K562 (cell line): ENCODE data around the gene ITIH3. TPM values are rescaled to one million over a fixed set of nuclear protein-coding genes. Genes with fewer than 3 reads are reported as not detected.

Source experiments
- ATAC-seq: fragments of 200-7000 bp; cut with Tn5 transposase; 3 replicates; pipeline ENCODE4 v1.9.1; 2020; ENCODE audit warnings: moderate library complexity
- BruUV-seq: library from RNA; stranded (reverse); fragments of 400-500 nt; replicated peaks from 2 replicates; lab custom pipeline; 2021; lab: Mats Ljungman, UMichigan
- CTCF ChIA-PET: fragments of 300-600 bp; formaldehyde crosslinking; extraction: SDS; loops from one replicate; lab custom pipeline; 2021; ENCODE audit warnings: low intra/inter-chr PET ratio; lab: Yijun Ruan, JAX
- POLR2A ChIA-PET: fragments of 300-600, 350-650 bp; sonication (Branson Sonifier 250); formaldehyde crosslinking; extraction: SDS; loops from one replicate; lab custom pipeline; 2021; ENCODE audit warnings: antibody characterized with exemption, inconsistent platforms; lab: Yijun Ruan, JAX
- DNase-seq, 4 experiments: peaks; one replicate each; pipeline versions ENCODE4 v3.0.0 to v3.0.0-alpha.2; 2011 to 2018; ENCODE audit warnings: low spot score in 3 of 4, mixed read lengths in 3 of 4; ENCODE audit errors: extremely low read depth in 1 of 4
- FAIRE-seq: peaks from 2 replicates; lab custom pipeline; 2011; peaks lifted over from hg19 to GRCh38; lab: Jason Lieb, UNC
- H2AFZ ChIP-seq: 2 replicates; pipeline ENCODE4 v1.6.0; 2011; ENCODE audit warnings: low read depth, low read length, control low read depth, inconsistent platforms
- H3K27ac ChIP-seq: fragments of 200-600 bp; 3 replicates; pipeline ENCODE4 v1.8.0; 2011; ENCODE audit warnings: low read depth, mild to moderate bottlenecking, control low read depth, inconsistent platforms, low read length, moderate library complexity, mixed read lengths; ENCODE audit errors: extremely low read depth
- H3K27me3 ChIP-seq, 2 experiments: fragments of 300-600 bp in 1 of 2; 2 replicates in 1 of 2; 3 replicates in 1 of 2; pipeline versions ENCODE4 v1.6.0 to v1.8.0; 2011; ENCODE audit warnings: inconsistent platforms in 2 of 2, low read length in 2 of 2, mild to moderate bottlenecking in 1 of 2, mixed read lengths in 1 of 2, moderate library complexity in 1 of 2; ENCODE audit not compliant: control insufficient read depth in 2 of 2, insufficient read depth in 2 of 2
- H3K36me3 ChIP-seq: fragments of 300-600 bp; 3 replicates; pipeline ENCODE4 v1.8.0; 2011; ENCODE audit warnings: mild to moderate bottlenecking, low read length, inconsistent platforms; ENCODE audit not compliant: control insufficient read depth, insufficient read depth
- H3K4me1 ChIP-seq, 2 experiments: fragments of 200-600 bp in 1 of 2; replicated peaks in 1 of 2; 2 replicates in 1 of 2; 3 replicates in 1 of 2; pipeline versions ENCODE4 v1.5.1 to v1.8.0; 2011; ENCODE audit warnings: inconsistent platforms in 2 of 2, low read length in 2 of 2, mild to moderate bottlenecking in 1 of 2, mixed read lengths in 1 of 2, moderate library complexity in 1 of 2; ENCODE audit not compliant: control insufficient read depth in 2 of 2, insufficient read depth in 2 of 2
- H3K4me2 ChIP-seq: 2 replicates; pipeline ENCODE4 v1.6.1; 2011; ENCODE audit warnings: low read length, control low read depth, inconsistent platforms, mixed read lengths; ENCODE audit not compliant: insufficient read depth
- H3K4me3 ChIP-seq: fragments of 200-600 bp; sonication (generic), shearing (Covaris generic); 2 replicates; pipeline ENCODE4 v1.5.1; 2016; ENCODE audit warnings: control low read depth, inconsistent platforms
- H3K79me2 ChIP-seq: fragments of 200-600 bp; 3 replicates; pipeline ENCODE4 v1.8.0; 2011; ENCODE audit warnings: low read length, inconsistent platforms; ENCODE audit not compliant: control insufficient read depth, insufficient read depth
- H3K9ac ChIP-seq, 2 experiments: 2 replicates each; pipeline versions ENCODE4 v1.6.0 to v1.6.1; 2011; ENCODE audit warnings: low read depth in 2 of 2, low read length in 2 of 2, control low read depth in 1 of 2, inconsistent platforms in 1 of 2, mild to moderate bottlenecking in 1 of 2, mixed read lengths in 1 of 2; ENCODE audit not compliant: insufficient read depth in 1 of 2
- H3K9me1 ChIP-seq: one replicate; pipeline ENCODE4 v1.6.0; 2011; ENCODE audit warnings: inconsistent platforms, mild to moderate bottlenecking, low read length, moderate library complexity; ENCODE audit not compliant: control insufficient read depth, insufficient read depth
- H3K9me3 ChIP-seq: replicated peaks from 2 replicates; pipeline ENCODE4 v1.5.1; 2011; ENCODE audit warnings: low read depth, low read length, inconsistent platforms; ENCODE audit not compliant: control insufficient read depth, insufficient read depth
- H4K20me1 ChIP-seq: replicated peaks from 2 replicates; pipeline ENCODE4 v1.6.1; 2011; ENCODE audit warnings: low read length, inconsistent platforms, mixed read lengths; ENCODE audit not compliant: control insufficient read depth, insufficient read depth
- CBFB ChIP-seq: sonication (generic); formaldehyde crosslinking; IDR thresholded peaks from 2 replicates; pipeline ENCODE4 v1.4.0; 2020; ENCODE audit warnings: mild to moderate bottlenecking, missing genetic modification reagents
- TCF7L2 ChIP-seq: fragments of 150-350 bp; IDR thresholded peaks from 2 replicates; pipeline ENCODE4 v1.6.1; 2016; ENCODE audit warnings: low read depth, mild to moderate bottlenecking, low read length, moderate library complexity
- ZNF224 ChIP-seq: sonication (generic); formaldehyde crosslinking; IDR thresholded peaks from 2 replicates; pipeline ENCODE4 v1.8.0; 2022; ENCODE audit warnings: mild to moderate bottlenecking, missing genetic modification reagents
- whole genome bisulfite sequencing: fragments of 100-300 bp; shearing (Covaris generic); methylation state at CpG from one replicate; pipeline ENCODE4 v1.1.6; 2016; ENCODE audit warnings: low coverage, mixed read lengths; ENCODE audit not compliant: insufficient coverage; ENCODE audit errors: missing lambda C conversion rate; 5-methylcytosine and 5-hydroxymethylcytosine counted together
- in situ Hi-C: fragments of 300-500 bp; cut with MboI; formaldehyde crosslinking; loops from 4 replicates; pipeline ENCODE4 v1.15.0; 2018; ENCODE audit warnings: inconsistent platforms, mixed read lengths
- intact Hi-C: fragments of 100-400 bp; cut with micrococcal nuclease; formaldehyde crosslinking; loops from 2 replicates; pipeline ENCODE4 v1.14.2; 2022
- polyA plus RNA-seq, 8 experiments: library from polyadenylated mRNA; depleted of rRNA in 4 of 8; stranded (reverse) in 5 of 8; unstranded in 3 of 8; fragments of >200 nt; fragmentation: Nextera tagmentation in 2 of 8; fragmentation: Illumina TruSeq in 1 of 8; extraction: Ambion mirVana in 2 of 8; extraction: Trizol in 1 of 8; gene quantifications; 2 replicates each; pipeline versions ENCODE4 v1.2.1 to v1.2.3, GENCODE V29; 2011 to 2014; ENCODE audit warnings: inconsistent platforms in 1 of 8, missing spikeins in 1 of 8
- total RNA-seq, 7 experiments: library from RNA; depleted of rRNA in 6 of 7; stranded (reverse); fragments of >200 nt in 6 of 7; fragmentation: Illumina TruSeq in 2 of 7; extraction: Trizol in 2 of 7; gene quantifications; 2 replicates each; pipeline versions ENCODE4 v1.2.1 to v1.2.3, GENCODE V29; 2011 to 2021; ENCODE audit warnings: low replicate concordance in 1 of 7
- TF ChIP-seq, protein P1 (sequence below): sonication (generic); formaldehyde crosslinking; IDR thresholded peaks from 2 replicates; pipeline ENCODE4 v1.8.0; 2022; ENCODE audit warnings: mild to moderate bottlenecking, missing genetic modification reagents

Gene ITIH3
- total and polyA plus RNA-seq, 9 of the 15 experiments (the other 6 are each of a cell fraction or from before 2014, with no cell fraction given) = 0.07 to 0.35 TPM; not detected in 7

DNA sequence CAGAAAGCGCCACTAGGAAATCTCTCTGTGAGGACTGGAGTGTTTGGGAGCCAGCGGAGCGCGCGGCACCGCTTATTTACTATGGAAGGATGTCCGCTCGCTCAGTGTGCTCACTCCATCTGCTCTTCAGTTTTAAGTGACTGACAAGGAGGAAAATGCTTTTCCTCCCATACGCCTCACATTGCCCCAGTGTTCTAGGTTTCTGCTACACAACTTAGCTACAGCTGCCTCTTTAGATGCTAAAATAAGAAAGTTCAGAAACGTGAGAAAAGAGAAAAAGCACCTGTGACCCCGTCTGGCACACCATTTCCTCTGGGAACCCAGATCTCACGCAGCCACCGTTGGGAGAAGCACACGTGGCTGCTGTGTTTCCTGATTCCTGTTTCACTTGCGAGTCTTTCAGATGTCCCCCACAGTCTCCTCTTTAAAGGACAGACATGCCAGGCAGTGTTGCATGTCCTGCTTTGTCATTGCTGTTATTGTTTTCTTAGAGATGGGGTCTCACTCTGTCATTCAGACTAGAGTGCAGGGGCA is 51.9 kb downstream of the ITIH3 start (continued):
- no peak for TF ChIP-seq ZNF224 (CRISPR knock-in tag)

DNA sequence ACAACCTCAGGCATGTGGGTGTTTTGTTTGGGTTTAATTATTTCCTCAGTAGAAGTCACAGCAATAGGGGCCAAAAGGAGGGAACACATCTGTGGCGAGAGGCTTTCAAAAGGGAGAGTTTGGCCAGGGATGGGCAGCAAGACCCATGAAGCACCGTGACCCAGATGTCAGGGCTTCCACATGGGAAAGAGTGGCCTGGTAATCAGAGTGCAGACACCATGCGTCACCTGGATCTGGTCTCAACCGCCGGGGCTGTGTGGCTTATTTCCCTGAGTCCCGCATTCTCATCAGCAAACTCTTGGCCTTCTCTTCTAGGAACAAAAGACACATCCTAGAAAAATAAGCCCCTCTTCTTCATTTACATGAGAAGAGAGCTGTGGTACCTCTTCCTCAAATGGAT is 52.6 kb downstream of the ITIH3 start:
- Histone ChIP-seq H3K79me2 (no peaks in the 10 kb centered on the region), H3K4me3 (no peak overlapping the region), H2AFZ (no peak overlapping the region)
- POLR2A ChIA-PET = interaction anchor here (0.9 to 1.0 kb wide), 2 partner anchors 8 to 9 kb away, joined by 3 read pairs; no protein-coding TSS in a partner anchor
- DNase-seq = no peak
- CTCF ChIA-PET = no interaction called here
- TF ChIP-seq TCF7L2 = no peak
- TF ChIP-seq, all 486 proteins: peak for 0
- in situ Hi-C loops (loop anchor here (10.0 kb wide), 1 partner anchor 228 kb away; no protein-coding TSS in a partner anchor), intact Hi-C loops (no loop called here)
- no peak overlapping the region for H3K27ac ChIP-seq
- 65% methylated on average over 3 of the region's 6 CpGs for WGBS
- ATAC-seq = no peak
- H3K9me1 ChIP-seq = no peaks in the 10 kb centered on the region
- no peak for FAIRE-seq
- peaks cover 6% of the 10 kb centered on the region; the same call in 1 of the 3 replicates for H3K36me3 ChIP-seq
- no peak overlapping the region for H3K4me2 ChIP-seq
- H3K9ac ChIP-seq = no peak overlapping the region
- H3K27me3 ChIP-seq = no peaks in the 10 kb centered on the region
- 0 out of 2 replicates have a peak, but pooled peaks cover 7% of the 10 kb centered on the region for H4K20me1 ChIP-seq
- no peaks in the 10 kb centered on the region for H3K4me1 ChIP-seq
- no peaks in the 10 kb centered on the region for H3K9me3 ChIP-seq
- BruUV-seq = no TSS peak

DNA sequence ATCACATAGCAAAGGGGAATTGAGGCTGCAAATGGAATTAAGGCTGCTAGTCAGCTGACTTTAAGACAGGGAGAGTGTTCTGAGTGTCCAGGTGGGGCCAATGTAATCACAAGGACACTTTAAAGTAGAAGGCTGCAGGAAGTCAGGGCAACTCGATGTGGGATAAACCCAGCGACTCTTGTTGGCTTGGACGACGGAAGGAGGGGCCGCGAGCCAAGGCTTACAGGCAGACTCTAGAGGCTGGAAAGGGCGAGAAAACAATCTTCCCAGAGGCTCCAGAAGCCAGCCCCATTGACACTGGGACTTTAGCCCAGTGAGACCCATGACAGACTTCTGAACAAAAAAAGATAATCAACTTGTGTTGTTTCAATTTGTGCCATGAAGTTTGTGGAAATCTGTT is 53.1 kb downstream of the ITIH3 start:
- intact Hi-C loops (no loop called here), in situ Hi-C loops (loop anchor here (10.0 kb wide), 1 partner anchor 227 kb away; no protein-coding TSS in a partner anchor)
- no peaks in the 10 kb centered on the region for H3K9me3 ChIP-seq
- WGBS = 66% methylated on average over 7 of the region's 7 CpGs
- H3K27me3 ChIP-seq = no peaks in the 10 kb centered on the region
- H3K4me1 ChIP-seq = no peaks in the 10 kb centered on the region
- H3K79me2 ChIP-seq = no peaks in the 10 kb centered on the region
- FAIRE-seq (no peak), DNase-seq (no peak), ATAC-seq (no peak)
- H3K9ac ChIP-seq = no peak overlapping the region
- CTCF ChIA-PET = no interaction called here
- no peak overlapping the region for H3K27ac ChIP-seq
- no peak overlapping the region for H3K4me2 ChIP-seq
- no TSS peak for BruUV-seq
- POLR2A ChIA-PET = interaction anchor here (0.9 to 1.0 kb wide), 2 partner anchors 8 to 10 kb away, joined by 3 read pairs; no protein-coding TSS in a partner anchor
- H3K36me3 ChIP-seq = peaks cover 6% of the 10 kb centered on the region; the same call in 1 of the 3 replicates
- H4K20me1 ChIP-seq = 0 out of 2 replicates have a peak, but pooled peaks cover 7% of the 10 kb centered on the region
- H3K4me3 ChIP-seq = no peak overlapping the region
- H2AFZ ChIP-seq = no peak overlapping the region
- TF ChIP-seq CBFB = no peak
- TF ChIP-seq, protein P1, sequence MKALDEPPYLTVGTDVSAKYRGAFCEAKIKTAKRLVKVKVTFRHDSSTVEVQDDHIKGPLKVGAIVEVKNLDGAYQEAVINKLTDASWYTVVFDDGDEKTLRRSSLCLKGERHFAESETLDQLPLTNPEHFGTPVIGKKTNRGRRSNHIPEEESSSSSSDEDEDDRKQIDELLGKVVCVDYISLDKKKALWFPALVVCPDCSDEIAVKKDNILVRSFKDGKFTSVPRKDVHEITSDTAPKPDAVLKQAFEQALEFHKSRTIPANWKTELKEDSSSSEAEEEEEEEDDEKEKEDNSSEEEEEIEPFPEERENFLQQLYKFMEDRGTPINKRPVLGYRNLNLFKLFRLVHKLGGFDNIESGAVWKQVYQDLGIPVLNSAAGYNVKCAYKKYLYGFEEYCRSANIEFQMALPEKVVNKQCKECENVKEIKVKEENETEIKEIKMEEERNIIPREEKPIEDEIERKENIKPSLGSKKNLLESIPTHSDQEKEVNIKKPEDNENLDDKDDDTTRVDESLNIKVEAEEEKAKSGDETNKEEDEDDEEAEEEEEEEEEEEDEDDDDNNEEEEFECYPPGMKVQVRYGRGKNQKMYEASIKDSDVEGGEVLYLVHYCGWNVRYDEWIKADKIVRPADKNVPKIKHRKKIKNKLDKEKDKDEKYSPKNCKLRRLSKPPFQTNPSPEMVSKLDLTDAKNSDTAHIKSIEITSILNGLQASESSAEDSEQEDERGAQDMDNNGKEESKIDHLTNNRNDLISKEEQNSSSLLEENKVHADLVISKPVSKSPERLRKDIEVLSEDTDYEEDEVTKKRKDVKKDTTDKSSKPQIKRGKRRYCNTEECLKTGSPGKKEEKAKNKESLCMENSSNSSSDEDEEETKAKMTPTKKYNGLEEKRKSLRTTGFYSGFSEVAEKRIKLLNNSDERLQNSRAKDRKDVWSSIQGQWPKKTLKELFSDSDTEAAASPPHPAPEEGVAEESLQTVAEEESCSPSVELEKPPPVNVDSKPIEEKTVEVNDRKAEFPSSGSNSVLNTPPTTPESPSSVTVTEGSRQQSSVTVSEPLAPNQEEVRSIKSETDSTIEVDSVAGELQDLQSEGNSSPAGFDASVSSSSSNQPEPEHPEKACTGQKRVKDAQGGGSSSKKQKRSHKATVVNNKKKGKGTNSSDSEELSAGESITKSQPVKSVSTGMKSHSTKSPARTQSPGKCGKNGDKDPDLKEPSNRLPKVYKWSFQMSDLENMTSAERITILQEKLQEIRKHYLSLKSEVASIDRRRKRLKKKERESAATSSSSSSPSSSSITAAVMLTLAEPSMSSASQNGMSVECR (CRISPR knock-in tag) = no peak
- TF ChIP-seq, all 486 proteins: peak for 0
- H3K9me1 ChIP-seq = no peaks in the 10 kb centered on the region
